Endothelial cell (in vitro differentiated cells): ENCODE results near the gene EEF1B2. TPM values are rescaled to one million over a fixed set of nuclear protein-coding genes. Genes with fewer than 3 reads are reported as not detected.
"Not testable (repeated sequence)": the region's sequence is repeated elsewhere in the genome, so short reads cannot be mapped to it uniquely, and the experiment has no call there.

Source experiments
- DNase-seq: peaks from one replicate; pipeline ENCODE4 v3.0.0; 2021; ENCODE audit warnings: low spot score
- H3K27ac Mint-ChIP-seq: one replicate; pipeline ENCODE4 v1.8.0; 2021; ENCODE audit warnings: mixed read lengths, inconsistent platforms; ENCODE audit not compliant: unreplicated experiment
- H3K27me3 Mint-ChIP-seq: one replicate; pipeline ENCODE4 v1.8.0; 2021; ENCODE audit warnings: mild to moderate bottlenecking, moderate library complexity, mixed read lengths, inconsistent platforms; ENCODE audit not compliant: unreplicated experiment
- H3K36me3 Mint-ChIP-seq: one replicate; pipeline ENCODE4 v1.8.0; 2021; ENCODE audit warnings: mild to moderate bottlenecking, low read depth, mixed read lengths, inconsistent platforms; ENCODE audit not compliant: unreplicated experiment
- H3K4me1 Mint-ChIP-seq: one replicate; pipeline ENCODE4 v1.8.0; 2021; ENCODE audit warnings: mild to moderate bottlenecking, mixed read lengths, inconsistent platforms; ENCODE audit not compliant: unreplicated experiment
- H3K4me3 Mint-ChIP-seq: one replicate; pipeline ENCODE4 v1.8.0; 2021; ENCODE audit warnings: mild to moderate bottlenecking, mixed read lengths, inconsistent platforms; ENCODE audit not compliant: unreplicated experiment
- H3K9me3 Mint-ChIP-seq: one replicate; pipeline ENCODE4 v1.8.0; 2021; ENCODE audit warnings: mixed read lengths, inconsistent platforms; ENCODE audit not compliant: unreplicated experiment
- CTCF ChIP-seq: fragments of 200-600 bp; sonication (generic); IDR thresholded peaks from one replicate; pipeline ENCODE4 v1.5.0; 2021; ENCODE audit warnings: antibody characterized with exemption; ENCODE audit not compliant: unreplicated experiment
- total RNA-seq: library from RNA; stranded (reverse); fragmentation: NEBNext Ultra II Directional; extraction: Animal tissue kit (Norgen Biotek cat#: 25700); gene quantifications from one replicate; pipeline ENCODE4 v1.2.1, GENCODE V29; 2021; ENCODE audit not compliant: unreplicated experiment

Gene EEF1B2
- total RNA-seq, 1 donor from 2014 or later: 668 TPM

- DNase-seq: no peak
- Mint-ChIP-seq H3K4me3 (no peak overlapping the region), H3K4me1 (no peaks in the 10 kb centered on the region)
Observed at GRCh38 chr2:206116278-206116677, 43.4 kb upstream of the EEF1B2 start.

GRCh38 chr2:206122569-206122968, 37.1 kb upstream of the EEF1B2 start:
- peaks cover 18% of the 10 kb centered on the region for H3K36me3 Mint-ChIP-seq
- H3K4me3 Mint-ChIP-seq, H3K9me3 Mint-ChIP-seq, H3K4me1 Mint-ChIP-seq, H3K27me3 Mint-ChIP-seq, DNase-seq, H3K27ac Mint-ChIP-seq: not testable (repeated sequence)

More at GRCh38 chr2:206116278-206116677, 43.4 kb upstream of the EEF1B2 start:
- Mint-ChIP-seq H3K9me3 (no peaks in the 10 kb centered on the region), H3K36me3 (peaks cover 19% of the 10 kb centered on the region), H3K27me3 (peaks cover 3% of the 10 kb centered on the region), H3K27ac (no peak overlapping the region)
- no peak for TF ChIP-seq CTCF

GRCh38 chr2:206125901-206126300, 33.8 kb upstream of the EEF1B2 start:
- no peaks in the 10 kb centered on the region for H3K4me1 Mint-ChIP-seq

GRCh38 chr2:206127656-206128055, 32.0 kb upstream of the EEF1B2 start:
- no peak overlapping the region for H3K4me3 Mint-ChIP-seq
- no peak for TF ChIP-seq CTCF

More at GRCh38 chr2:206125901-206126300, 33.8 kb upstream of the EEF1B2 start:
- Mint-ChIP-seq H3K36me3 (peaks cover 18% of the 10 kb centered on the region), H3K27ac (no peak overlapping the region), H3K9me3 (no peaks in the 10 kb centered on the region), H3K4me3 (no peak overlapping the region), H3K27me3 (no peaks in the 10 kb centered on the region)
- no peak for DNase-seq
- no peak for TF ChIP-seq CTCF

GRCh38 chr2:206143451-206143850, 16.2 kb upstream of the EEF1B2 start:
- Mint-ChIP-seq H3K27me3 (no peaks in the 10 kb centered on the region), H3K27ac (no peak overlapping the region), H3K4me3 (no peak overlapping the region), H3K4me1 (no peaks in the 10 kb centered on the region), H3K36me3 (peaks cover 17% of the 10 kb centered on the region), H3K9me3 (no peaks in the 10 kb centered on the region)
- no peak for DNase-seq
- no peak for TF ChIP-seq CTCF

More at GRCh38 chr2:206127656-206128055, 32.0 kb upstream of the EEF1B2 start:
- Mint-ChIP-seq H3K36me3 (peaks cover 8% of the 10 kb centered on the region), H3K4me1 (no peaks in the 10 kb centered on the region), H3K27ac (no peak overlapping the region), H3K9me3 (no peaks in the 10 kb centered on the region), H3K27me3 (no peaks in the 10 kb centered on the region)
- no peak for DNase-seq

GRCh38 chr2:206144383-206144782, 15.3 kb upstream of the EEF1B2 start:
- no peak overlapping the region for H3K4me3 Mint-ChIP-seq
- H3K27me3 Mint-ChIP-seq: no peaks in the 10 kb centered on the region
- no peaks in the 10 kb centered on the region for H3K4me1 Mint-ChIP-seq
- peaks cover 21% of the 10 kb centered on the region for H3K36me3 Mint-ChIP-seq
- H3K27ac Mint-ChIP-seq: no peak overlapping the region
- no peak for TF ChIP-seq CTCF
- no peaks in the 10 kb centered on the region for H3K9me3 Mint-ChIP-seq
- no peak for DNase-seq
